ENCODE data around the gene RPS6KA3.

The RPS6KA3 gene

GRCh38 chrX:20266810-20267606, at the start of gene RPS6KA3:
Gene RPS6KA3 (minus strand): TSS chrX:20266909. CDS start chrX:20266632, 277 bp downstream.
- in situ Hi-C loops (cut with HindIII; ENCODE audit: low sequenced_read_pairs) = no loop called here

GRCh38 chrX:20315140-20315539, 48.4 kb upstream of the RPS6KA3 start:
- in situ Hi-C loops (cut with HindIII; ENCODE audit: low sequenced_read_pairs) = no loop called here

- in situ Hi-C loops (cut with HindIII; ENCODE audit: low sequenced_read_pairs) = no loop called here
These were observed 47.2 kb upstream of the RPS6KA3 start for GRCh38 chrX:20313899-20314298.

GRCh38 chrX:20312018-20312417, 45.3 kb upstream of the RPS6KA3 start:
- in situ Hi-C loops (cut with HindIII; ENCODE audit: low sequenced_read_pairs) = no loop called here

- in situ Hi-C loops (cut with HindIII; ENCODE audit: low sequenced_read_pairs) = no loop called here
These were observed 44.8 kb upstream of the RPS6KA3 start for GRCh38 chrX:20311505-20311904.

GRCh38 chrX:20309806-20310205, 43.1 kb upstream of the RPS6KA3 start:
- in situ Hi-C loops (cut with HindIII; ENCODE audit: low sequenced_read_pairs) = no loop called here

GRCh38 chrX:20306668-20307067, 40.0 kb upstream of the RPS6KA3 start:
- in situ Hi-C loops (cut with HindIII; ENCODE audit: low sequenced_read_pairs) = no loop called here

GRCh38 chrX:20300822-20301221, 34.1 kb upstream of the RPS6KA3 start:
- in situ Hi-C loops (cut with HindIII; ENCODE audit: low sequenced_read_pairs) = no loop called here

- in situ Hi-C loops (cut with HindIII; ENCODE audit: low sequenced_read_pairs) = no loop called here
These were observed 28.2 kb upstream of the RPS6KA3 start for GRCh38 chrX:20294957-20295356.

- in situ Hi-C loops (cut with HindIII; ENCODE audit: low sequenced_read_pairs) = no loop called here
These were observed 27.6 kb upstream of the RPS6KA3 start for GRCh38 chrX:20294284-20294683.

GRCh38 chrX:20285511-20285910, 18.8 kb upstream of the RPS6KA3 start:
- in situ Hi-C loops (cut with HindIII; ENCODE audit: low sequenced_read_pairs) = no loop called here

- in situ Hi-C loops (cut with HindIII; ENCODE audit: low sequenced_read_pairs) = no loop called here
These were observed 18.3 kb upstream of the RPS6KA3 start for GRCh38 chrX:20284992-20285391.

GRCh38 chrX:20284444-20284843, 17.7 kb upstream of the RPS6KA3 start:
- in situ Hi-C loops (cut with HindIII; ENCODE audit: low sequenced_read_pairs) = no loop called here

GRCh38 chrX:20280938-20281337, 14.2 kb upstream of the RPS6KA3 start:
- in situ Hi-C loops (cut with HindIII; ENCODE audit: low sequenced_read_pairs) = no loop called here

- in situ Hi-C loops (cut with HindIII; ENCODE audit: low sequenced_read_pairs) = no loop called here
These were observed 7.4 kb upstream of the RPS6KA3 start for GRCh38 chrX:20274121-20274520.

GRCh38 chrX:20271730-20272129, 5.0 kb upstream of the RPS6KA3 start:
- in situ Hi-C loops (cut with HindIII; ENCODE audit: low sequenced_read_pairs) = no loop called here

GRCh38 chrX:20271186-20271585, 4.5 kb upstream of the RPS6KA3 start:
- in situ Hi-C loops (cut with HindIII; ENCODE audit: low sequenced_read_pairs) = no loop called here

GRCh38 chrX:20270562-20270890, 3.8 kb upstream of the RPS6KA3 start:
- in situ Hi-C loops (cut with HindIII; ENCODE audit: low sequenced_read_pairs) = no loop called here

- in situ Hi-C loops (cut with HindIII; ENCODE audit: low sequenced_read_pairs) = no loop called here
These were observed 3.3 kb upstream of the RPS6KA3 start for GRCh38 chrX:20269848-20270561.

GRCh38 chrX:20267931-20268701, 1.4 kb upstream of the RPS6KA3 start:
- in situ Hi-C loops (cut with HindIII; ENCODE audit: low sequenced_read_pairs) = no loop called here

- in situ Hi-C loops (cut with HindIII; ENCODE audit: low sequenced_read_pairs) = no loop called here
These were observed 860 bp upstream of the RPS6KA3 start for GRCh38 chrX:20267607-20267930.

Measured in endothelial cell of hepatic sinusoid (primary cell).